Measurements from ENCODE around the gene ZNF580. TPM values are rescaled to one million over a fixed set of nuclear protein-coding genes. Genes with fewer than 3 reads are reported as not detected.

ZNF580 gene
- total RNA-seq, 1 donor from 2014 or later, result 163 TPM

DNA sequence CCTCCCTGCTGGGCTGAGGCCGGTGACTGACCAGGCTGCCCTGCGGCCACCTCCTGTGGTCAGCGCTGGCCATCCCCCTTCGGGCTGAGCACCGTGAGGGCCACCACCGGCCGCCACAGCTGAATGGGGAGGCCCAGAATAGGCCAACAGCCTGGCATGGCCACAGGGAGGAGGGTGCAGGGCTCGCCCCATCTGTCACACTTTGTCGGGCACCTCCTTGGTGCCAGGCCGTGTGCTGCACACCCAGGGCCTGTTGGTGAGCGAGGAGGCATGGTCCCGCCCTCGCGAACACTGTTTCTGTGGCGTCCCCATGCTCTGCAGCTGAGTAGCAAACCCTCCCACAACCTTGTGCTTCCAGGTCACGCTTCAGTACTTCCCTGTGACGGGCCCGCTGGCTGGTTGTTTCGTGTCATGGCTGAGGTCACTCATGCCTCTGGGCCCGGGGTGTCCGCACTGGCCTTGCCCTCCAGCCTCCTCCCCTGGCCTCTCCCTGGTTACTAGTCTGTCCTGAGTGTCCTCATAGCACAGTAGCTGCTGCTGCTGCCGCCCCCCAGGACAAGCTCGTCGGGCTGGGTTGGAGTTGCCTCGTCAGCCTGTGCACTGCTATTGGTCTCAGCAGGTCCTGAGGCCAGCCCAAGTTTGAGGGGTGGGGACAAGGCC, 49.4 kb downstream of the ZNF580 start:
- no peak overlapping the region for H3K4me3 ChIP-seq
- H3K4me1 ChIP-seq, result no peaks in the 10 kb centered on the region
- no peaks in the 10 kb centered on the region for H3K9me3 ChIP-seq
- intact Hi-C loops (cut with DNase I), result no loop called here
- H3K27me3 ChIP-seq, result no peaks in the 10 kb centered on the region
- peaks cover 91 to 95% of the 10 kb centered on the region in 2 donors for H3K36me3 ChIP-seq
- TF ChIP-seq, protein P1, sequence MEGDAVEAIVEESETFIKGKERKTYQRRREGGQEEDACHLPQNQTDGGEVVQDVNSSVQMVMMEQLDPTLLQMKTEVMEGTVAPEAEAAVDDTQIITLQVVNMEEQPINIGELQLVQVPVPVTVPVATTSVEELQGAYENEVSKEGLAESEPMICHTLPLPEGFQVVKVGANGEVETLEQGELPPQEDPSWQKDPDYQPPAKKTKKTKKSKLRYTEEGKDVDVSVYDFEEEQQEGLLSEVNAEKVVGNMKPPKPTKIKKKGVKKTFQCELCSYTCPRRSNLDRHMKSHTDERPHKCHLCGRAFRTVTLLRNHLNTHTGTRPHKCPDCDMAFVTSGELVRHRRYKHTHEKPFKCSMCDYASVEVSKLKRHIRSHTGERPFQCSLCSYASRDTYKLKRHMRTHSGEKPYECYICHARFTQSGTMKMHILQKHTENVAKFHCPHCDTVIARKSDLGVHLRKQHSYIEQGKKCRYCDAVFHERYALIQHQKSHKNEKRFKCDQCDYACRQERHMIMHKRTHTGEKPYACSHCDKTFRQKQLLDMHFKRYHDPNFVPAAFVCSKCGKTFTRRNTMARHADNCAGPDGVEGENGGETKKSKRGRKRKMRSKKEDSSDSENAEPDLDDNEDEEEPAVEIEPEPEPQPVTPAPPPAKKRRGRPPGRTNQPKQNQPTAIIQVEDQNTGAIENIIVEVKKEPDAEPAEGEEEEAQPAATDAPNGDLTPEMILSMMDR (IDR thresholded peaks at IDR 0.05), result no peak
- no peak overlapping the region for H3K27ac ChIP-seq
- no peak for DNase-seq (ENCODE audit: low spot score in 2 of 2)

DNA sequence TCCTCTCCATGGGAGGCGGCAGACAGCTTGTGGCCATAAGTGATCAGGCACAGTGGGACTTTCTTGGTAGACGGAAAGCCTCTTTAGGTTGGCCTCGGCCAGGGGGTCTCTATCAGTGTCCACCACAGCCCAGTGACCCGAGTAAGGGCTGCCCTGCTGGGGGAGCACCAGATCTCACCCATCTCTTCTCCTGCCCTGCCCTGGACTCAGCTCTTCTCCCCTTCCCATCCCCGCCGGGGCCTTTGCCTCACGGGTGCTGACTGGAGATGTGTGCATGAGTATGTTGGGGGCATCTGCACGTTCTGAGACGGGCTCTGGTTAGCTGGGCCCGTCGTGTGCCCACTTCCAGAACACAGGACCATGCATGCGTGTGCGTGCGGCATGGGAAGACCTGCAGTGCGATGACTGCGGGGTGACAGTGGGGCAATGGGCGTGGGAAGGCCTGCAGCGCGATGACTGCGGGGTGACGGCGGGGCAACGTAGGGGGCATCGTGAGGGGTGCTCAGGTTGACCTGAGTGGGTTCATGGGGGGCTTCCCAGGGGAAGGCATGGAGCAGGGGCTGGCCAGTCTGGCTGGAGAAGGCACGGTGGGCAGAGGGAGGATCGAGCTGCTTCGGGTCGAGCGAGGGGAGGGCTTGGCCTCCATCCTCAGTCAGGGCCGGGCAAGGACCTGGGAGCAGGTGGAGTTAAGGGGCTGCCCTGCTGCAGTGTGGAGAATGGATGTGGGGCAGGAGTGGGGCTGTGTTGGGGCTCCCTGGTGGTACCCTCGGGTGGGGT, 50.2 kb downstream of the ZNF580 start:
- Histone ChIP-seq H3K27me3 (no peaks in the 10 kb centered on the region), H3K4me3 (no peak overlapping the region), H3K9me3 (no peaks in the 10 kb centered on the region), H3K4me1 (no peaks in the 10 kb centered on the region), H3K27ac (no peak overlapping the region), H3K36me3 (peaks cover 91 to 95% of the 10 kb centered on the region in 2 donors)
- no peak for DNase-seq (ENCODE audit: low spot score in 2 of 2)
- TF ChIP-seq, protein P1 (IDR thresholded peaks at IDR 0.05), result no peak
- intact Hi-C loops (cut with DNase I), result no loop called here

DNA sequence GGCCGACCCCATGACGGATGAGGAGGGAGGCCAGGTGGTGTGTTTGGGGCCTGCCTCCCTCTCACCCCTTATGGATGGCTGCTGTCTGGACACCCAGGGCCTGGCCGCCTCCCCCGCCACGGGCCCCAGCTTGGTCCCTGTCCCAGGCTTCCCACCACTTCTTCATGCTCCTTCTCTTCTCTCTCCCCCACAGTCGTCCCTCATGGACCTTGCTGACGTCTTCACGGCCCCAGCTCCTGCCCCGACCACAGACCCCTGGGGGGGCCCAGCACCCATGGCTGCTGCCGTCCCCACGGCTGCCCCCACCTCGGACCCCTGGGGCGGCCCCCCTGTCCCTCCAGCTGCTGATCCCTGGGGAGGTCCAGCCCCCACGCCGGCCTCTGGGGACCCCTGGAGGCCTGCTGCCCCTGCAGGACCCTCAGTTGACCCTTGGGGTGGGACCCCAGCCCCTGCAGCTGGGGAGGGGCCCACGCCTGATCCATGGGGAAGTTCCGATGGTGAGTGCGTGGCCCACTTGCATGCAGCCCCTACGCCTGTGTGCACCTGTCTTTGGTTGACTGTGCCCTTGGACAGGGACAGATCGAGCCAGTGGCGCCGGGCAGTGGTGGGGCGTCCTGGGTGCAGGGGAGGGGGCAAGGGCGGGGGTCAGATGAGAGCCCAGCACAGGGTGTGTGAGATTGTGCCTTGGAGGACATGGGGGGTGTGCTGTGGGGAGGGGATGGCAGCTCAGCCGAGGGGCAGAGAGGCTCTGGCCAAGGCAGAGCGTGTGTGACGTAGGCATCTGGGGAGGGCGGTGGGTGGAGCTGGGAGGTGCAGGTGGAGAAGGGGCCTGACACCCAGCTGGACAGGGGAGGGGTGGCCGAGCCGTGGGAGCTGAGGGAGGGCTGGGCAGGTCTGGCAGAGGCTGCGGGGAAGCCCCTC, 51.0 kb downstream of the ZNF580 start:
- H3K36me3 ChIP-seq, result peaks cover 91 to 94% of the 10 kb centered on the region in 2 donors
- DNase-seq (ENCODE audit: low spot score in 2 of 2), result no peak
- no peak overlapping the region for H3K4me3 ChIP-seq
- H3K27ac ChIP-seq, result no peak overlapping the region
- no peaks in the 10 kb centered on the region for H3K27me3 ChIP-seq
- no peaks in the 10 kb centered on the region for H3K4me1 ChIP-seq
- intact Hi-C loops (cut with DNase I), result no loop called here
- H3K9me3 ChIP-seq, result no peaks in the 10 kb centered on the region
- TF ChIP-seq, protein P1 (IDR thresholded peaks at IDR 0.05), result no peak

DNA sequence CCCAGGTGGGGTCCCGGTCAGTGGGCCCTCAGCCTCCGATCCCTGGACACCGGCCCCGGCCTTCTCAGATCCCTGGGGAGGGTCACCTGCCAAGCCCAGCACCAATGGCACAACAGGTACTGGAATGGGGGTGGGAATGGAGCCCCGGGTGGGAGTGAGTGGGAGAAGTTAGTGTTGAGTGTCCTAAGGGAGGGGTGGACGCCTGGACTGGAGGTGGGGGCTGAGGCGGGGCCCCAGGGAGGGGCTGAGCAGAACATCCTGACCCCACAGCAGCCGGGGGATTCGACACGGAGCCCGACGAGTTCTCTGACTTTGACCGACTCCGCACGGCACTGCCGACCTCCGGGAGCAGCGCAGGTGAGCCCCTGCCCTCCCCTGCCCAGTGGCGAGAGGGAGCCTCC, 51.9 kb downstream of the ZNF580 start:
- TF ChIP-seq, protein P1 (IDR thresholded peaks at IDR 0.05), result no peak
- Histone ChIP-seq H3K27ac (no peak overlapping the region), H3K36me3 (peaks cover 84 to 92% of the 10 kb centered on the region in 2 donors), H3K4me1 (no peaks in the 10 kb centered on the region), H3K4me3 (no peak overlapping the region), H3K9me3 (no peaks in the 10 kb centered on the region), H3K27me3 (no peaks in the 10 kb centered on the region)
- DNase-seq (ENCODE audit: low spot score in 2 of 2), result no peak
- intact Hi-C loops (cut with DNase I), result no loop called here

Other genes starting within 250 kb of the ZNF580 start
- gene UBE2S, start 233.2 kb upstream of the ZNF580 start, total RNA-seq, result 82.6 TPM
- 0.85 TPM for gene SHISA7, start 197.7 kb upstream of the ZNF580 start, total RNA-seq
- 96.7 TPM for gene ISOC2, start 179.4 kb upstream of the ZNF580 start, total RNA-seq
- gene C19orf85, start 176.3 kb upstream of the ZNF580 start, total RNA-seq, result not detected
- 13.2 TPM for gene ZNF628, start 164.4 kb upstream of the ZNF580 start, total RNA-seq
- 21.6 TPM for gene NAT14, start 155.8 kb upstream of the ZNF580 start, total RNA-seq
- gene SSC5D, start 152.6 kb upstream of the ZNF580 start, total RNA-seq, result 22.4 TPM
- not detected for gene SBK2, start 103.9 kb upstream of the ZNF580 start, total RNA-seq
- not detected for gene SBK3, start 95.5 kb upstream of the ZNF580 start, total RNA-seq
- 14.2 TPM for gene ZNF579, start 60.2 kb upstream of the ZNF580 start, total RNA-seq
- 30.5 TPM for gene FIZ1, start 41.5 kb upstream of the ZNF580 start, total RNA-seq
- 28.6 TPM for gene ZNF524, start 40.7 kb upstream of the ZNF580 start, total RNA-seq
- gene ZNF865, start 35.4 kb upstream of the ZNF580 start, total RNA-seq, result 22.0 TPM
- gene ZNF784, start 16.4 kb upstream of the ZNF580 start, total RNA-seq, result 14.7 TPM
- 12.1 TPM for gene ZNF581, start 2.6 kb downstream of the ZNF580 start, total RNA-seq
- 27.6 TPM for gene CCDC106, start 7.2 kb downstream of the ZNF580 start, total RNA-seq
- gene U2AF2, start 14.0 kb downstream of the ZNF580 start, total RNA-seq, result 221 TPM
- 122 TPM for gene EPN1, start 34.2 kb downstream of the ZNF580 start, total RNA-seq
- not detected for gene NLRP9, start 97.4 kb downstream of the ZNF580 start, total RNA-seq
- gene RFPL4A, start 118.1 kb downstream of the ZNF580 start, total RNA-seq, result not detected
- not detected for gene RFPL4AL1, start 128.1 kb downstream of the ZNF580 start, total RNA-seq
- gene NLRP11, start 191.0 kb downstream of the ZNF580 start, total RNA-seq, result not detected
- gene NLRP4, start 195.5 kb downstream of the ZNF580 start, total RNA-seq, result not detected

Data from ascending aorta (tissue), 2 donors.